SK-N-SH (cell line): ENCODE measurements around the gene ZMAT5. TPM values are rescaled to one million over a fixed set of nuclear protein-coding genes. Genes with fewer than 3 reads are reported as not detected.

Experiments used
- CTCF ChIA-PET: fragments of 300-600, 350-600 bp; formaldehyde crosslinking; extraction: SDS; loops from one replicate; lab custom pipeline; 2021; lab: Yijun Ruan, JAX
- POLR2A ChIA-PET: fragments of 350-600 bp; sonication (Branson Sonifier 250); formaldehyde crosslinking; extraction: SDS; loops from one replicate; lab custom pipeline; 2020; ENCODE audit warnings: antibody characterized with exemption, inconsistent platforms; lab: Yijun Ruan, JAX
- DNase-seq: peaks from one replicate; pipeline ENCODE4 v3.0.0; 2012
- H2AFZ ChIP-seq: fragments of 200-600 bp; sonication (generic); 2 replicates; pipeline ENCODE4 v1.8.1; 2016; ENCODE audit warnings: antibody characterized with exemption, mild to moderate bottlenecking, low read depth
- H3F3A ChIP-seq: fragments of 200-600 bp; sonication (generic); replicated peaks from 2 replicates; pipeline ENCODE3; 2016; ENCODE audit warnings: antibody characterized with exemption, mild to moderate bottlenecking; ENCODE audit not compliant: insufficient read depth
- H3K27ac ChIP-seq, 2 experiments: fragments of 200-500 bp in 1 of 2; fragments of 200-600 bp in 1 of 2; sonication (Bioruptor generic) in 1 of 2; sonication (generic), shearing (Covaris generic) in 1 of 2; 2 replicates each; pipeline versions ENCODE4 v1.5.1 to v1.6.1; 2014 to 2016; ENCODE audit warnings: low read depth in 2 of 2, inconsistent platforms in 1 of 2, low read length in 1 of 2, mild to moderate bottlenecking in 1 of 2, mixed read lengths in 1 of 2
- H3K27me3 ChIP-seq: fragments of 200-600 bp; sonication (generic), shearing (Covaris generic); 2 replicates; pipeline ENCODE4 v1.6.1; 2016; ENCODE audit warnings: mixed run types; ENCODE audit not compliant: insufficient read depth
- H3K36me3 ChIP-seq, 2 experiments: fragments of 200-500 bp in 1 of 2; fragments of 200-600 bp in 1 of 2; sonication (Bioruptor generic) in 1 of 2; sonication (generic) in 1 of 2; replicated peaks in 1 of 2; 2 replicates each; pipeline versions ENCODE3 to v1.5.1; 2014 to 2016; ENCODE audit warnings: low read length in 1 of 2, mild to moderate bottlenecking in 1 of 2; ENCODE audit not compliant: insufficient read depth in 2 of 2, control insufficient read depth in 1 of 2
- H3K4me1 ChIP-seq, 2 experiments: fragments of 200-500 bp in 1 of 2; fragments of 200-600 bp in 1 of 2; sonication (Bioruptor generic) in 1 of 2; sonication (generic), shearing (Covaris generic) in 1 of 2; 2 replicates each; pipeline versions ENCODE4 v1.5.1 to v1.6.1; 2014 to 2016; ENCODE audit warnings: low read depth in 1 of 2, low read length in 1 of 2, mixed run types in 1 of 2; ENCODE audit not compliant: insufficient read depth in 2 of 2, control insufficient read depth in 1 of 2
- H3K4me2 ChIP-seq: fragments of 200-600 bp; sonication (generic), shearing (Covaris generic); 2 replicates; pipeline ENCODE4 v1.6.1; 2017; ENCODE audit warnings: mixed run types
- H3K4me3 ChIP-seq, 2 experiments: fragments of 200-500 bp in 1 of 2; fragments of 200-600 bp in 1 of 2; sonication (Bioruptor generic) in 1 of 2; sonication (generic), shearing (Covaris generic) in 1 of 2; 2 replicates each; pipeline versions ENCODE4 v1.5.1 to v1.8.1; 2014 to 2016; ENCODE audit warnings: low read depth in 2 of 2, inconsistent platforms in 1 of 2, low read length in 1 of 2, mild to moderate bottlenecking in 1 of 2, mixed read lengths in 1 of 2, moderate library complexity in 1 of 2
- H3K79me2 ChIP-seq: fragments of 200-600 bp; sonication (generic); 2 replicates; pipeline ENCODE4 v1.8.1; 2017; ENCODE audit warnings: mild to moderate bottlenecking; ENCODE audit not compliant: insufficient read depth
- H3K9ac ChIP-seq: fragments of 200-600 bp; sonication (generic); 2 replicates; pipeline ENCODE4 v1.6.1; 2017; ENCODE audit warnings: mixed run types
- H3K9me2 ChIP-seq: fragments of 200-600 bp; sonication (generic); 2 replicates; pipeline ENCODE4 v1.6.1; 2017; ENCODE audit warnings: mixed run types
- H3K9me3 ChIP-seq: fragments of 200-600 bp; sonication (generic); 2 replicates; pipeline ENCODE4 v1.6.1; 2017; ENCODE audit warnings: mixed run types, mild to moderate bottlenecking, moderate library complexity
- H4K20me1 ChIP-seq: fragments of 200-600 bp; sonication (generic); 2 replicates; pipeline ENCODE4 v1.6.1; 2017; ENCODE audit warnings: mild to moderate bottlenecking, mixed run types; ENCODE audit not compliant: insufficient read depth
- ELF1 ChIP-seq: IDR thresholded peaks from 2 replicates; pipeline ENCODE4 v1.4.0; 2012
- GATA2 ChIP-seq: sonication (generic); formaldehyde crosslinking; IDR thresholded peaks from 2 replicates; pipeline ENCODE4 v1.5.0; 2020; ENCODE audit warnings: mild to moderate bottlenecking, missing genetic modification reagents
- NFIC ChIP-seq: IDR thresholded peaks from 2 replicates; pipeline ENCODE4 v1.4.0; 2012; ENCODE audit warnings: borderline replicate concordance
- RAD21 ChIP-seq: IDR thresholded peaks from 2 replicates; pipeline ENCODE4 v1.6.1; 2012; ENCODE audit warnings: mild to moderate bottlenecking, low read length
- RCOR1 ChIP-seq: fragments of 150-350 bp; IDR thresholded peaks from 2 replicates; pipeline ENCODE4 v1.6.1; 2017; ENCODE audit warnings: antibody characterized with exemption, low read length
- RFX5 ChIP-seq: IDR thresholded peaks from 2 replicates; pipeline ENCODE4 v1.6.1; 2012; ENCODE audit warnings: mild to moderate bottlenecking, improper control_type of control experiment, low read length
- SIN3A ChIP-seq: IDR thresholded peaks from 2 replicates; pipeline ENCODE4 v1.6.1; 2012; ENCODE audit warnings: low read depth, mild to moderate bottlenecking, low read length, moderate library complexity, borderline replicate concordance
- TEAD4 ChIP-seq: IDR thresholded peaks from 2 replicates; pipeline ENCODE4 v1.4.0; 2012; ENCODE audit warnings: mild to moderate bottlenecking, borderline replicate concordance; ENCODE audit not compliant: insufficient read depth
- YY1 ChIP-seq: IDR thresholded peaks from 2 replicates; pipeline ENCODE4 v1.4.0; 2012; ENCODE audit warnings: low read depth, mild to moderate bottlenecking
- WGBS: methylation state at CpG from one replicate; pipeline ENCODE4 v1.1.6; 2017; ENCODE audit warnings: low lambda C conversion rate; 5-methylcytosine and 5-hydroxymethylcytosine counted together
- polyA plus RNA-seq, 3 experiments: library from polyadenylated mRNA; depleted of rRNA; stranded (reverse); fragments of >200 nt; gene quantifications; 2 replicates each; pipeline ENCODE4 v1.2.3, GENCODE V29; 2012
- TF ChIP-seq, protein P1 (sequence below): IDR thresholded peaks from 2 replicates; pipeline ENCODE4 v1.4.0; 2012; ENCODE audit warnings: low read depth, borderline replicate concordance
- TF ChIP-seq, protein P2 (sequence below): IDR thresholded peaks from 2 replicates; pipeline ENCODE4; 2012

ZMAT5 gene
- polyA plus RNA-seq, 1 of the 3 experiments (the other 2 are of a cell fraction), result 35.0 TPM

DNA sequence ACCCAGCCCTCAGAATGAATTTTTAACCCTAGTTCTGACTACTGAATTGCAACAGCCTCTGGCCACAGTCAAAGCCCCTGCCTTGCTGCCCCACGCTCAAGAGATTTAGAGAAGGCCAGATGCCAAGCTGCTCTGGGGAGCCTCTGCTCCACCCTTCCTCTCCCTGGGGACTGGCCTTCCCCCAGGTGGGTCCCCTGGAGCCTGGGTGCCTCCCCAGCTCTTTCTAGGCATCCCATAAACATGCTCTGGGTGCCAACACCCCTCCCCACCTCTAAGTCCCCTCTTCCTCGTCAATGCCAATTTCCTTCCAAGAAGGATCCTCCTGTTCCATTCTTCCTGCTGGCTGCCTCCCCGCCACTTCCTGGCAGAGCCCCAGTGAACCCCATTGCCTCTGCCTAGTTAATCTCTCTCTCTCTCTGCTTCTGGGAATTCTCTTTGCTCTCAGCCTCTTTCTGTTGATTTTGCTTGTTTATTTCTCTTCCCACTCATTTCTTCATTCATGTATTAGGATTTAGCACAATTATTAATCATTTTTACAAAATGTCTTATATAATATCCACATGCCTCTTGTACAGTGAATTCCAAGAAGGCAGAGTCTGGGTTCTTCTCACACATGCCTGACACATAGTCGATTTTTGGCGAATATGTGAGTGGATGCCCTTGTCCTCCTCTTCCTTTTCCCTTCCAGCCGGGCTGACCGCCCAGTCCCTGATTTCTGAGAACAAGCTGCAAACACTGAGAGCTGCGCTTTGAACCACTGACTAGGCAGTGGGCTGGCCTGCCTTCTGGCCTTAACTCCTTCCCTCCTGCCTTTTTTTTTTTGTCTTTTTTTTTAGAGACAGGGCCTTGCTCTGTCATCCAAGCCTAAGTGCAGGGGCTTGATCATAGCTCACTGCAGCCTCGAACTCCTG is 17.9 kb upstream of the ZMAT5 start:
- POLR2A ChIA-PET, result interaction anchor here (0.6 kb wide), 2 partner anchors 12 to 130 kb away, joined by 3 read pairs; no protein-coding TSS in a partner anchor
- H3K9ac ChIP-seq, result no peak overlapping the region
- no peaks in the 10 kb centered on the region for H3K9me3 ChIP-seq
- no peak for DNase-seq
- H2AFZ ChIP-seq, result no peak overlapping the region
- 92% methylated on average over 9 of the region's 9 CpGs for WGBS
- TF ChIP-seq RCOR1 (no peak), RFX5 (no peak), GATA2 (CRISPR knock-in tag) (no peak), YY1 (no peak), SIN3A (no peak), NFIC (no peak), RAD21 (no peak), TEAD4 (no peak), ELF1 (no peak)
- TF ChIP-seq, protein P1, sequence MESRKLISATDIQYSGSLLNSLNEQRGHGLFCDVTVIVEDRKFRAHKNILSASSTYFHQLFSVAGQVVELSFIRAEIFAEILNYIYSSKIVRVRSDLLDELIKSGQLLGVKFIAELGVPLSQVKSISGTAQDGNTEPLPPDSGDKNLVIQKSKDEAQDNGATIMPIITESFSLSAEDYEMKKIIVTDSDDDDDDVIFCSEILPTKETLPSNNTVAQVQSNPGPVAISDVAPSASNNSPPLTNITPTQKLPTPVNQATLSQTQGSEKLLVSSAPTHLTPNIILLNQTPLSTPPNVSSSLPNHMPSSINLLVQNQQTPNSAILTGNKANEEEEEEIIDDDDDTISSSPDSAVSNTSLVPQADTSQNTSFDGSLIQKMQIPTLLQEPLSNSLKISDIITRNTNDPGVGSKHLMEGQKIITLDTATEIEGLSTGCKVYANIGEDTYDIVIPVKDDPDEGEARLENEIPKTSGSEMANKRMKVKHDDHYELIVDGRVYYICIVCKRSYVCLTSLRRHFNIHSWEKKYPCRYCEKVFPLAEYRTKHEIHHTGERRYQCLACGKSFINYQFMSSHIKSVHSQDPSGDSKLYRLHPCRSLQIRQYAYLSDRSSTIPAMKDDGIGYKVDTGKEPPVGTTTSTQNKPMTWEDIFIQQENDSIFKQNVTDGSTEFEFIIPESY, result no peak
- TF ChIP-seq, all 33 proteins: peak for 0
- no peak overlapping the region for H3K27ac ChIP-seq
- H3K9me2 ChIP-seq, result no peaks in the 10 kb centered on the region
- peaks cover 9 to 20% of the 10 kb centered on the region in 2 experiments; a peak in 3 of 4 replicates for H3K4me1 ChIP-seq
- H3K4me2 ChIP-seq, result no peak overlapping the region
- peaks cover 11% of the 10 kb centered on the region for H3F3A ChIP-seq
- peaks cover 3 to 22% of the 10 kb centered on the region in 2 experiments for H3K36me3 ChIP-seq
- H3K4me3 ChIP-seq, result no peak overlapping the region
- H3K79me2 ChIP-seq, result no peaks in the 10 kb centered on the region
- CTCF ChIA-PET, result no interaction called here
- H4K20me1 ChIP-seq, result no peaks in the 10 kb centered on the region
- no peaks in the 10 kb centered on the region for H3K27me3 ChIP-seq

DNA sequence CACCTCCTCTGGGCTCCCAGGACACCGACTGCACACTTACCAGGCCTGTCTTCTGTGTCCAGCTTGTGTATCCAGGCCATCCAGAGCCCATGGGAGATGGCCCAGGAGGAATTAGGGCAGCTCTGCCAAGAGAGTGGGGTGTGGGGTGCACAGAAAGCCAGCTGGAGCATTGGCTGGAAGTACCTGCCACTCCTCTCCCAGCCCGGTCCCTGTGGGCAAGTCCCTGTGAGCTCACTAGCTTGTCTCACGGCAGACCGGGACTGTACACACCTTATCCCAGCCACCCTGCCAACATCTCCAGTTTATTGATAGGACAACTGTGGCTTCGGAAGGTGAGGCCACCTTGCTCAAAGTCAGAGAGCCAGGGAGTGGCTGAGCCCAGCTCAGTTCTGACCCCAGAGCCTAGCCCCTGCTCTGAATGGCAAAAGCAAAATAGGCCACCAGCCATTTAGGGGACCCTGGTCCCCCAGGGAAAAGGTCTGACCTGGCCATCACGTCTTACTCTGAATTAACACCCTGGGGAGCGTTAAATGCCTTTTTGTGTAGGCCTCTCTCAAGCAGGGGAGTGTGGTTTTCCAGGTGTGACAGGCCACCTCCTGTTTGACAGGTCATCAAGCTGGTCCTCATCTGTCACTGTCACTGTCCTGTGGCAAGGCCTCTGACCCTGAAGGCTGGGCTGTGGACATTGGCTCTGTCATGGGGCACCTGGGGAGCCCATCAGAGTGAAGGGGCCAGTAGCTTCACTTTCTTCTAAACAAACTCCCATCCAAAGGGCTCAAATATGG is 15.4 kb upstream of the ZMAT5 start:
- Histone ChIP-seq H3F3A (peaks cover 14% of the 10 kb centered on the region), H3K9me3 (no peaks in the 10 kb centered on the region), H3K4me1 (peaks cover 9 to 29% of the 10 kb centered on the region in 2 experiments; a peak in 3 of 4 replicates), H4K20me1 (no peaks in the 10 kb centered on the region), H3K27ac (peak overlapping the region in 1 of 2 experiments; percentile 90; a peak in 3 of 4 replicates), H3K9me2 (no peaks in the 10 kb centered on the region), H3K4me3 (no peak overlapping the region), H2AFZ (peak overlapping the region; percentile 15; the same call in 1 of the 2 replicates), H3K9ac (peak overlapping the region; percentile 69; the same call in 1 of the 2 replicates), H3K79me2 (no peaks in the 10 kb centered on the region), H3K36me3 (no peaks in the 10 kb centered on the region), H3K27me3 (no peaks in the 10 kb centered on the region), H3K4me2 (0 out of 2 replicates have a peak overlapping the region, but pooled peaks have one; percentile 49)
- no peak for TF ChIP-seq GATA2 (CRISPR knock-in tag)
- TF ChIP-seq, protein P2, sequence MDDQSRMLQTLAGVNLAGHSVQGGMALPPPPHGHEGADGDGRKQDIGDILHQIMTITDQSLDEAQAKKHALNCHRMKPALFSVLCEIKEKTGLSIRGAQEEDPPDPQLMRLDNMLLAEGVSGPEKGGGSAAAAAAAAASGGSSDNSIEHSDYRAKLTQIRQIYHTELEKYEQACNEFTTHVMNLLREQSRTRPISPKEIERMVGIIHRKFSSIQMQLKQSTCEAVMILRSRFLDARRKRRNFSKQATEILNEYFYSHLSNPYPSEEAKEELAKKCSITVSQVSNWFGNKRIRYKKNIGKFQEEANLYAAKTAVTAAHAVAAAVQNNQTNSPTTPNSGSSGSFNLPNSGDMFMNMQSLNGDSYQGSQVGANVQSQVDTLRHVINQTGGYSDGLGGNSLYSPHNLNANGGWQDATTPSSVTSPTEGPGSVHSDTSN, result peak; percentile 61
- DNase-seq, result no peak
- ChIA-PET CTCF (interaction anchor here (1.4 to 2.1 kb wide), 3 partner anchors 92 to 223 kb away, joined by 5 to 6 read pairs (median 5); no protein-coding TSS in a partner anchor), POLR2A (interaction anchor here (0.6 to 1.1 kb wide), 2 partner anchors 15 to 33 kb away, joined by 3 read pairs; partner anchors contain the start of genes UQCR10 and ZMAT5)
- WGBS, result 92% methylated on average over 4 of the region's 7 CpGs
